ENCODE data around the gene SLC2A9. TPM values are rescaled to one million over a fixed set of nuclear protein-coding genes. Genes with fewer than 3 reads are reported as not detected.

The SLC2A9 gene
- total RNA-seq, 2 donors from 2014 or later, result 10.3 to 12.4 TPM

DNA sequence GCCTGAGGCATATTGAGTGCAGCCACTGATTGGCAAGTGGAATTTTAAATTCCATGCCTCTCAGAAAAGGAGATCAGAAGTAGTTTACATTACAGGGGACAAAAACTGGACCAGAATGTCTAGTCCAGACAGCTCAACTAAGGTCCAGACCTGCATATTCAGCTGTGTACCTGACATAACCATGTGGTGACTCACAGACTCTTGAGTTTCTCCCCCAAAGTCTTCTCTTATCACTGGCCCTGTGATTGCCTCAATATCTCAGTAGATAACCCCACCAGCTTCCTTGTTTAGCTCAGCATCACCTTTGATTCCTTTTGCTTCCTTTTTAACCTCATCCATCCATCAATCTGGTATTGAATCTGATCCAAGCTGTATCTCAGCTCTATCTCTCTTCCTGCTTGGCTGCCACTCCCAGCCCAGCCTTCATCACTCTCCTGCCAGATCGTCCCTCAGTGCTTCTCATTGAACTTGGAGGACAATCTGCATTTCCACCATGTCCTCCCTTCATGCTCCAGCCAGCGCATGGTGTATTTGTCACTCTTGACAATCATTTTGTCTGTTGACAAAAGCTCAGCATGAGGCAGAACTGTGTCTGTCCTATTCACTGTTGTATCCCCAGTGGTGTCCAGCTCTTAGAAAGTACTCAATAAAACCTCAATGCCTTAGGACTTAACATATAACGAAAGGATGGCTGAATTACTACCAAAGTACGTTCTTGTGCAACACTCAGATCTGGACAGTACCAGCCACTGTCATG, 27.8 kb upstream of the SLC2A9 start:
- no peak for ATAC-seq
- DNase-seq, result no peak
- intact Hi-C loops (cut with DNase I), result no loop called here

- ATAC-seq (no peak), DNase-seq (no peak)
- intact Hi-C loops (cut with DNase I), result no loop called here
Observed at GRCh38 chr4:10047967-10048366, 26.7 kb upstream of the SLC2A9 start.

DNA sequence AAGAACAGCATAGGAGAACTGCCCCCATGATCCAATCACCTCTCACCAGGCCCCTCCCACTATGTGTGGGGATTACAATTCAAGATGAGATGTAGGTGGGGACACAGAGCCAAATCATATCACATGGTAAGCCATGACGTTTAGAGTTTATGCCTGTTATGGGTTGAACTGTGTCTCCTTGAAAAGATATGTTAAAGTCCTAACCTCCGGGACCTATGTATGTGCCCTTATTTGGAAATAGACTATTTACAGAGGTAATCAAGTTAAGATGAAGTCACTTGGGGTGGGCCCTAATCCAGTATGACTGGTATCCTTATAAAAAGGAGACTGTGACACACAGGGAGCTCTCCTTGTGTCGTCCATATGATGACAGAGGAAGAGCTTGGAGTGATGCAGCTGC, 25.2 kb upstream of the SLC2A9 start:
- DNase-seq (no peak), ATAC-seq (no peak)
- intact Hi-C loops (cut with DNase I), result no loop called here

DNA sequence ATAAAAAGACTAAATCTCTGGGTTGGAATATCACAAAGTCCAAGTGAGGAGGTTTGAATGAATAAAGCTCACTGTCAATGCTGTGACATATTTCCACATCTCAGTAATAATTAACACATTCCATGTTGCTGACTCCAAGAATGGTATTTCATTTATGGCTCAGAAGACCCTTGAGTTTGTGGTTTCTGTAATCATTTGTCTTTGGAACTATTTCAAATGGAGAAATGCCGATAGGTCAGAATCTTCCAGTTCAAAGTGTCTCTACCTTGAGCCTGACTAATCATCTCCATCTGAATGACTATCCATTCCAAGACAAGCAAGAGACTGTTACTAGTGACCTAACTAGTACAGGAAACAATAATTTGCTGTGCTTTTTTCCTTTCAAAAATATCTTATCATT, 24.2 kb upstream of the SLC2A9 start:
- no peak for ATAC-seq
- intact Hi-C loops (cut with DNase I), result no loop called here

DNA sequence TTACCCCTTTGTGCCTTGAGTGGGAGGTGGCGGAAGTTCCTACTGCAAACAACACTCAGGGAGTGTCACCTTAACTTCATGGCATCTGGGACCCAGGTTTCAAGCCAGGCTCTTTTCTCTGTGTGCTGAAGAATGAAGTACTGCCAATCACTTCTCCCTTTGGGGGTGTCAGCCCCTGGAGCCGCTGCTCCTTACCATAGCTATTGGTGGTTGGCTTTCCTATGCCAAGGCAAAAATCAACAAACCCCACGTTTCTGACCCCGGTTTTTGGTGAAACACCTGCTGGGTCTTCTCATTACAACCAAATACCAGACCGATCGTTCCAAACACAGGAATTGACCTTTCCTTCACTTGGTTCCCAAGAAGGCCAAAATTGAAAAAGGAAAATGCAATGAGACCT, 19.7 kb upstream of the SLC2A9 start:
- no peak for DNase-seq
- no peak for ATAC-seq
- intact Hi-C loops (cut with DNase I), result no loop called here

More for the DNA sequence above, 24.2 kb upstream of the SLC2A9 start:
- no peak for DNase-seq

GRCh38 chr4:10040049-10040892, 19.0 kb upstream of the SLC2A9 start:
- intact Hi-C loops (cut with DNase I), result no loop called here
- ATAC-seq (no peak), DNase-seq (no peak)

- ATAC-seq, result no peak
- intact Hi-C loops (cut with DNase I), result no loop called here
- DNase-seq, result no peak
Observed at GRCh38 chr4:10036807-10037342, 15.6 kb upstream of the SLC2A9 start.

DNA sequence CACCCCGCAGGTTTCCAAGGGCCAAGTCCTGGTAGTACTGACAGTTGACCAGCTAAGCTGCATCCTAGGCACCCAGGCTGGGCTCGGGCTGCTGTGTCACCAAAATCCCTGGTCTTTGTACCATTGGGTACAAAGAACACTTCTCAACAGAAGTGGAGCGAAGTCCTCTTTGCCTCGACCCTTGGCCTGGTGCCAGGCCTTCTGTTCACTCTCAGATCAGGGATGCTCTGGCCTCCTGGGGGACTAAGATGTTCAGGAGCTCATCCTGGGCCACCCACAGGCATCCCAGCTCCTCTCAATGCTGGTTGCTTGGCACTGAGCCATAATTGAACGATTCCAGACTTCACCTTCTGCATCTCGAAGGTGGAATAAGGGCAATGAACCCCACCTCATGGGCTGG, 13.8 kb upstream of the SLC2A9 start:
- intact Hi-C loops (cut with DNase I), result no loop called here
- no peak for DNase-seq
- ATAC-seq, result no peak

- ATAC-seq (no peak), DNase-seq (no peak)
- intact Hi-C loops (cut with DNase I), result no loop called here
Observed at GRCh38 chr4:10034612-10035104, 13.4 kb upstream of the SLC2A9 start.

DNA sequence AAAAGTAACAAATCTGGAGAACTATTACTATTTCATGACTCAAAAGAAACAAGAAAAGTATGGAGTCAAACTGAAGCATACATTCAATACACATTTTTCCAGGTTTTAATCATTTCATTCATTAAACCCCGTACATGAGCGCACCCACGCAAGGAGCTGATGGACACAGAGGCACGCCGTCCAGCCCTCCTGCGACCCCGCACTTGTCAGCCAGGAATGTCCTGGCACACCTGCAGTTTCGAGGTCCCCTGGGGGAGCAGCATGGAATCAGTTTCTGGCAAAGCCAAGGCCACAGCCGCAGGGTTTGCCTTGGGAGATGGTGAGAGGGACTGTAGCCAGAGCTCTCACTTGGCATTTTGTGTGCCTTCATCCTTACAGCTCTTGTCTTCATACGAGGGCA, 12.8 kb upstream of the SLC2A9 start:
- ATAC-seq, result no peak
- intact Hi-C loops (cut with DNase I), result no loop called here
- DNase-seq, result no peak

GRCh38 chr4:10033191-10033881, 12.0 kb upstream of the SLC2A9 start:
- DNase-seq (peak; percentile 73), ATAC-seq (peak; percentile 52 to 71)
- intact Hi-C loops (cut with DNase I), result no loop called here

- intact Hi-C loops (cut with DNase I), result no loop called here
- ATAC-seq (peak in 1 of 2 donors; percentile 47), DNase-seq (no peak)
Observed at GRCh38 chr4:10032625-10033024, 11.3 kb upstream of the SLC2A9 start.

- no peak for DNase-seq
- intact Hi-C loops (cut with DNase I), result no loop called here
- peak; percentile 15 to 44 for ATAC-seq
Observed at GRCh38 chr4:10031668-10032590, 10.6 kb upstream of the SLC2A9 start.

DNA sequence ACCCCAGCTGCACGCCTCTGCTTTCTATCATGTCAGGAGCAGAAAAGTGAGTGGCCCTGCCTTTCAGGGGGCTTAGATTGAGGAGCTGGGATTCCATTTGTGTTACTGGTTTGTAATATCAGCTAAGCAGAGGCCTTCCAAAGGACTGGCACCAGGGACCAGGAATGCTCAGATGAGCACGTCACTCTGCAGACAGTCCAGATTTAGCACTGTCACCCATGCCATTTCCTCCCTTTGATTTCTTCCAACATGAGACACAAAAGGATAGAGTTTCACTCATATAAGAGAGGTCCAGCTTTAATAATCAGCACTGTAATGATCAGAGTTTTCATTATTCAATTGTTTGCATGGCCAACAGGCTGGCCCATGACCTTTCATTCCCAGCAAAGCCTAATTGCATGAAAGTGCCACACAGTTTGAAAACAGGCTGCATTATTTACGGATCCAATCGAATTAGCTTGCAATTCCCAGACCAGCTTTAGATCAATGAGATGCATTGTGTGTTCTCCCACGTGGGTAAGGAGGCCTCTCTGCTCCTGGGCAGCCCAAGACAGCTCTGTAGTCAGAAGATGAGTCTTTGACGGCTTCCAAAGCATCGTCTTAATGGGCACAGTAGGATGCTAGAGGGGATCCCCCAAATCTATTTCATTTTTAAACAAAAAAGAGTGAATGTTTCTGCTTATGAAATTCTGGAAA, 9.8 kb upstream of the SLC2A9 start:
- ATAC-seq (peak; percentile 56 to 77), DNase-seq (no peak)
- intact Hi-C loops (cut with DNase I), result no loop called here

DNA sequence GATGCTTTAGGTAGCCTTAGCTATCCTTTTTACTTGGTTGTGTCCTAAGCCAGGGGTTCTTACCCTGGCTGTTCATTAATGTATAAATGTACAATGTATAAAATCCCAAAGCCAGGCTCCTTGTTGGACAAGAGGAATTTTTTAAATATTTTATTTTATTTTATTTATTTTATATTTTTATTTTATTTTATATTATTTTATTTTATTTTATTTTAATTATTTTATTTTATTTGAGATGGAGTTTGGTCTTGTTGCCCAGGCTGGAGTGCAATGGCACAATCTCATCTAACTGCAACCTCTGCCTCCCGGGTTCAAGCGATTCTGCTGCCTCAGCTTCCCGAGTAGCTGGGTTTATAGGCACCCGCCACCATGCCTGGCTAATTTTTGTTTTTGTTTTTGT, 8.1 kb upstream of the SLC2A9 start:
- intact Hi-C loops (cut with DNase I), result no loop called here
- DNase-seq, result no peak
- ATAC-seq, result no peak

DNA sequence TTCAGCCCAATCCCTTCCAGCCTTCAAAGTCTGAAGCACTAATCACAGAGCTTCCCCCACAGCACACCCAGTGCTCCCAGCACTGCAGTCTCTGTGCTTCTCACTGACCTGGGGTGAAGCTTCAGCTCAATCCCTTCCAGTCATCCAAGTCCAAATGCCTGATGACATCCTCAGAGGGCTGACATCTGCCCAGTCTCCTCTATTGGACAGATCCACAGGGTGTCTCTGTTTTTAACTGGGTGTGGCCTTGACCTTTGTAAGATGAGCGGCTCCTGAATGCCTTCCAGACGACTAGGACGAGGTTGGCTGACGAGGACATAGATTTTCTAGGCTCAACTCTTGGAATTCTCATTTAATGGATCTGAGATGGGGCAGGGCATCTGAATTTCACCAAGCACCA, 7.6 kb upstream of the SLC2A9 start:
- intact Hi-C loops (cut with DNase I), result no loop called here
- no peak for ATAC-seq
- no peak for DNase-seq

DNA sequence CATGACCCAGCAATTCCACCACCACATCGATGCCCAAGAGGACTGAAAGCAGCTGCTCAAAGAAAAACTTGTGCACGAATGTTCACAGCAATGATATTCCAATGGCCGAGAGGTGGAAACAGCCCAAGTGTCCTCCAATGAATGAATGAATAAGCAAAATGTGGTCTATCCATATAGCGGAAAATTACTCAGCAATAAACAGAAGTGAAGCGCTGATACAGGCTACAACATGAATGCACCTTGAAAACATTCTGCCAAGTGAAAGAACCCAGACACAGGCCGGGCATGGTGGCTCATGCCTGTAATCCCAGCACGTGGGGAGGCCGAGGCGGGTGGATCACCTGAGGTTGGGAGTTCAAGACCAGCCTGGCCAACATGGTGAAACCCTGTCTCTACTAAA, 5.2 kb upstream of the SLC2A9 start:
- intact Hi-C loops (cut with DNase I), result no loop called here
- DNase-seq (no peak), ATAC-seq (no peak)

DNA sequence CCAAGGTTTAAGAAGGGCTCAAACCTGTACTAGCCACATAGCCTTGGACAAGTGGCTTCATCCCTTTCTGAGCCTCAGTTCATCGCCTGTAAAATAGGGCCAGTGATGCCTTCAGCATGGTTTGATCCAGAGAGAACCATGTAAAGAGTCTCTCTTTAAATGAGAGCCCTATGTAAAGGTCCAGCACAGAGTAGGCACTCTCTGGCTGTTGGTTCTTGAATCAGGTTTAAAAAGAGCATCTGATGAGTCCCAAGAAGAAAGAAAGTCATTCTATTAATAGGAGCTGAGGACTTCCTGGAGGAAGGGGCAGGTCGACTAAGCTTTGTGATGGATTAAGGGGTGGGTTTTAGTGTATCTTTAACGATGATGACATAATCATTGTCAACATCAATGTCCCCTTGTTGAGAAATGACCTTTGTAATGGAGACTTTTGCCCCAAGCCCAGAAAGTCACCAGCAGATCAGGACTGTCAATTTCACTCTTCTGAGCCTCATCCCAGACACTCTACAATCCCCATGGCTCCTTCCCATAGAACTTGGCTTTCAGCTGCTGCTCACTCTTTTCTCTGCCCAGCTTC, 4.0 kb upstream of the SLC2A9 start:
- ATAC-seq (no peak), DNase-seq (no peak)
- intact Hi-C loops (cut with DNase I), result no loop called here

All from left cardiac atrium (tissue), 4 donors.